Dedifferentiated amniotic fluid mesenchymal stem cell (primary cell): ENCODE data around the gene GHR.
A peak's percentile ranks its signal among the peaks of the same experiment; 100 is the strongest.

Experiments
- DNase-seq: peaks from one replicate; pipeline ENCODE4 v3.0.0-alpha.2; 2016; ENCODE audit errors: extremely low spot score

GHR gene

GRCh38 chr5:42516282-42517042 is 93.2 kb downstream of the GHR start:
- DNase-seq: no peak

GRCh38 chr5:42517164-42517563 is 93.9 kb downstream of the GHR start:
- DNase-seq: no peak

- no peak for DNase-seq
Measured at GRCh38 chr5:42518595-42519221, 95.5 kb downstream of the GHR start.

- no peak for DNase-seq
Measured at GRCh38 chr5:42520203-42520602, 97.0 kb downstream of the GHR start.

GRCh38 chr5:42520957-42521356 is 97.7 kb downstream of the GHR start:
- no peak for DNase-seq

GRCh38 chr5:42521406-42521805 is 98.2 kb downstream of the GHR start:
- DNase-seq: no peak

DNA sequence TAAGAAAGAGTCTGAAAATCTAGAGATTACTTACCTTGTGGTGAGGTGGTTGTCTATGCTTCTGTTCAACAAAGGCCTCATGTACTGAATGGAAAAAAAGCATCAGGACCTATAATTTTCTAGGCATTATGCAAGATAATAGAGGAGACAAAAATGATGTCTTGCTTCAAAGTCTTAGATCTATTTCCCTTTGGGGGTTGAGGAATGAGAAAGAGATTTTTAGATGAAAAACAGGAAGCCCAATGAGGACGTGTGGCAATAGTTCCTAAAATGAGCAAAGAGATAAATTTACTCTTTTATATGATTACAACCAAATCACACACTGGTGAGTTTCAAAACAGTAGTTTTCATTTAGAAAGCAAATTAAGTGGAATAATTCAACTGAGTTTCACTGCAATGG is 99.5 kb downstream of the GHR start:
- no peak for DNase-seq

DNA sequence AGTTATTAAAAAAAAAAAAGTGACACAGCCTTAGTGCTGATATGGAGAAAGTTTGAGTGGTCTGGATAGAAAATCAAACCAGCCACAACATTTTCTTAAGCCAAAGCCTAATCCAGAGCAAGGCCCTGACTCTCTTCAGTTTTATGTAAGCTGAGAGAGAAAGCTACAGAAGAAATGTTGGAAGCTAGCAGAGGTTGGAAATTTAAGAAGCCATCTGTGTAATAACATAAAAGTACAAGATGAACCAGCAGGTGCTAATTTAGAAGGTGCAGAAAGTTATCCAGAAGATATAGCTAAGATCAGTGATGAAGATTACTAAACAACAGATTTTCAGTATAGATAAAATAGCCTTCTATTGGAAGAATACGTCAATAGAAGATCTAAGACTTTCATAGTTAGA is 102.9 kb downstream of the GHR start:
- no peak for DNase-seq

GRCh38 chr5:42531611-42532010 is 108.4 kb downstream of the GHR start:
- DNase-seq: no peak

GRCh38 chr5:42542106-42542505 is 118.9 kb downstream of the GHR start:
- no peak for DNase-seq

GRCh38 chr5:42543774-42544173 is 120.5 kb downstream of the GHR start:
- DNase-seq: no peak

DNA sequence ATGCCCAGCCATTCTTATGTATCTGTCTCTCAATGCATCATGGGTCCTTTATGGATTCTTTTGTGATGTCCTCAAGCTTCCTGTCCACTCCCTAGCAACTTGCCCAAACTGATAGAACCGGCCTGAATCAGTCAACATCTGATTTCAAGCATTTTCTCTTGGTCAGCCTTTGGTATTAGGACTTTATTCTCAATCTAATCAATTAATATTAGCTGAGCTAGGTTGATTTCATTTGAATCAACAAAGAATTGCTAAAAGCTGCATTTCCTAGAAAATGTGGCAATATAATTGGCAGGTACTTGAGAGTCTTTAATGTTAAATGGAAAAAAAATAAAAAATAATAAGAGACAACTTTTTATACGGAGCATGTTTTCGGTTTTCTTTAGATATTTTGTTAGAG is 121.8 kb downstream of the GHR start:
- no peak for DNase-seq

- DNase-seq: no peak
Measured at GRCh38 chr5:42547141-42547540, 123.9 kb downstream of the GHR start.

DNA sequence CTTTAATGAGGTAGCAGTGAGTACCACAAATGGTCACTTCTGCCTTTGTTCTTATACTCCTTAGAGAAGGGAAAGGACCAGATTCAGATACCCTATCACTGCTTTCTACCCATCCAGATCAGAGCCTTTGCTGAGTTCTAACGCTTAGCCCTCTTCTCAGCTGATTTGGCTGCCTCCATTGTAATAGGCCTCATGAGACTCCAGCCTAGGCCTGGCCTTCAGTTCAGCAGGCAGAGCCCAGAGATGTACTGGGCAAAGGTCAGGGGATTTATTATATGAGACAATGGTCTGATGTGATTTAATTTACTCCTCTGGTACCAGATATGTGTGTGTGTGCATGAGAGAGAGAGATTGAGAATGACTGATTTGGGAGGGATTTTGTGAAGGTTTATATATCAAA is 124.7 kb downstream of the GHR start:
- DNase-seq: no peak

- DNase-seq: no peak
Measured at GRCh38 chr5:42552597-42552996, 129.4 kb downstream of the GHR start.

- no peak for DNase-seq
Measured at GRCh38 chr5:42553461-42553860, 130.2 kb downstream of the GHR start.

- DNase-seq: no peak
Measured at GRCh38 chr5:42555010-42555409, 131.8 kb downstream of the GHR start.

GRCh38 chr5:42555797-42556196 is 132.6 kb downstream of the GHR start:
- DNase-seq: no peak

DNA sequence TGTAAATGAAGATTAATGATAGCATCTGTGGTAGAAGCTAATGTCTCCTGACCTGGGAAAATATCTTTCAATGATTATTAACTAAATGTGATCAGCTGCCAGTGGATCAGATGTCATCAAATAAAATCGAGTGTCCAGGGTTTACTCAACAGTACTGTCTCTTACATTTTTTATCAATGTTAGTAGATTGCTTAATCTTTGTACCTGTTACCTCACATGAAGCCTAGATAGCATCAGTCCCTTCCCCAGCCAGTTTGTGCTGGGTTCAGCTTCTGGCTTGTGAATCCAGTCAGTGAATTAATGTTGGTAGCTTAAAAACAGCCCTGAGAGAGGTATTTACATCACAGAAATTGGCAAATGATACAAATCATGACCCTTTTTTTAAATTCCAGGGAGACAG is 134.4 kb downstream of the GHR start:
- DNase-seq: no peak

GRCh38 chr5:42561656-42562055 is 138.4 kb downstream of the GHR start:
- no peak for DNase-seq

GRCh38 chr5:42564689-42565356 is 141.6 kb downstream of the GHR start:
- no peak for DNase-seq

DNA sequence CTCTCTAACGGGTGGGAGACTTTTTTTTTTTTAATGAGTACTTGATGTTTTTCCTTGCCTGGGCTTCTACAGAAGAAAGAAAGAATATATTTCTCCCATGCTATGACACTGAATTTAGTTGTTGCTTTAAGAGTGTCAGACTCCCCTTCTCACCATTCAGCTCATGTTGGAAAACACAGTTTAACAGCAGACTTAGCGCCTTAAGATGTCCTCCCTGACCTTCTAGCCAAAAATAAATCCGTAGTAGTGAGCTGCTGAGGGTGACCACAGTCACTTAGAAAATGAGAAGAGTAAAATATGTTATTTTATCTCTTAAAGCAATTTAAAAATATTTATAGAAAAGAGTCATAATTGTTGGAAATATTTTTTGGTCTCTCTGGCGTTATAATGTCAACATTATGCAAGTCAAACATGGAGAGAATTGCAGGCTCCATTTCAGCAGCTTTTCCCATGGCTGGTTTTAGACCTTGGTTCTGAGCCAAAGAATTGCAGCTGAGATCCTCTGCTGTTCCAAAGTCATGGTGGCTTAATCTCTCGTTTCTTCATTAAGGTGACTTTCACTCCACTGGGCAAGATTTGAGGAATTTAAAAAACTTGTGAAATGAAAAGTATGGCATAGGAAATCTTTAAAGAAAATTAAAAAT is 143.5 kb downstream of the GHR start:
- peak; percentile 34 for DNase-seq

GRCh38 chr5:42569325-42569724 is 146.1 kb downstream of the GHR start:
- no peak for DNase-seq
